ENCODE results near the gene EIPR1.
"Not testable (repeated sequence)": the region's sequence is repeated elsewhere in the genome, so short reads cannot be mapped to it uniquely, and the experiment has no call there.

The EIPR1 gene

DNA sequence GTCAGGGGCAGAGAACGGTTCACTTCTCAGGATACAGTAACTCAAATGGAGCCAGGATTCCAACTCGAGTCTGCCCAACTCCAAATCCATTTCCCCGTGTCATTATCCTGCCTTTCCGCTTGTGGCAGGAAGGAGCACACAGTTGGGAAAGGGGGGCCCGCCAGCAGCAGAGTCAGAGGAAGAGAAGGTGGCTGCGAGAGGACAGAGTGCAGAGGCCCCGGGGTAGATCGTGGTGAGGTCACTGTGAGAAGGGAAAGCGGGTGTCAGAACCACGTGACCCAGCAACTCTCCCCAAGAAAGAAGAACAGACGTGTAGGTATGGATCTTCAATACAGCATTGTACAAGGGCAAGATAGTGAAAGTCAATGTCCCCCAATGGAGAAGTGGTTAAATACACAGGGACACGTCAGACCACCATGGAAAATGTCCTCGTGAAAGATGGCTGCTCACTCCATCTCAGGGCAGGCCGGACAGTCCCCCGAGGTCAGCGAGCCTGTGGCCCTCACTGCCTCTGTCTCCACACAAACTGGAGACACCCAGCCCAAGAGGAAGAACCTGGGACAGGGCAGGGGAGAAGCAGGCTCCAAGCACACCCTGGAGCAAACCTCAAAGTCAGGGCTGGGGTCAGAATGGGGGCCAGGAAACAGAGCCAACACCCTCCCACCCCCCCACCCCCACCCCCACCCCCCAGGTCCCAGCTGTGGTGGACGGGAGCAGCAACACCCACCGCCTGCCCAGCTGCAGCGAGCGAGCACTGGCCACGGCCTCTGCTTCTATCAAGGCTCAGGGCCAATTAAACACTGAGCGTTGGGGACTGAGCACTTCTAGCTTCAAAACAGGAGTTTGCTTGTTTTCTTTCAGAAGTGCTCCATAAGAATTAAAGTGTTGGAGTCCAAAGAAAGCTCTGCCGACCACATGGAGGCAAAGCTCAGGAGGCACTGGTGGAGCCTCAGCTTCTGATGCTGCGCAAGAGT, 92.7 kb downstream of the EIPR1 start:
- H3K4me3 ChIP-seq (ENCODE audit: low read length) = no peak overlapping the region
- no peak for DNase-seq (ENCODE audit: low read depth)
- TF ChIP-seq, protein P1, sequence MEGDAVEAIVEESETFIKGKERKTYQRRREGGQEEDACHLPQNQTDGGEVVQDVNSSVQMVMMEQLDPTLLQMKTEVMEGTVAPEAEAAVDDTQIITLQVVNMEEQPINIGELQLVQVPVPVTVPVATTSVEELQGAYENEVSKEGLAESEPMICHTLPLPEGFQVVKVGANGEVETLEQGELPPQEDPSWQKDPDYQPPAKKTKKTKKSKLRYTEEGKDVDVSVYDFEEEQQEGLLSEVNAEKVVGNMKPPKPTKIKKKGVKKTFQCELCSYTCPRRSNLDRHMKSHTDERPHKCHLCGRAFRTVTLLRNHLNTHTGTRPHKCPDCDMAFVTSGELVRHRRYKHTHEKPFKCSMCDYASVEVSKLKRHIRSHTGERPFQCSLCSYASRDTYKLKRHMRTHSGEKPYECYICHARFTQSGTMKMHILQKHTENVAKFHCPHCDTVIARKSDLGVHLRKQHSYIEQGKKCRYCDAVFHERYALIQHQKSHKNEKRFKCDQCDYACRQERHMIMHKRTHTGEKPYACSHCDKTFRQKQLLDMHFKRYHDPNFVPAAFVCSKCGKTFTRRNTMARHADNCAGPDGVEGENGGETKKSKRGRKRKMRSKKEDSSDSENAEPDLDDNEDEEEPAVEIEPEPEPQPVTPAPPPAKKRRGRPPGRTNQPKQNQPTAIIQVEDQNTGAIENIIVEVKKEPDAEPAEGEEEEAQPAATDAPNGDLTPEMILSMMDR (conservative IDR thresholded peaks at IDR 0.05; ENCODE audit: low read length) = no peak

DNA sequence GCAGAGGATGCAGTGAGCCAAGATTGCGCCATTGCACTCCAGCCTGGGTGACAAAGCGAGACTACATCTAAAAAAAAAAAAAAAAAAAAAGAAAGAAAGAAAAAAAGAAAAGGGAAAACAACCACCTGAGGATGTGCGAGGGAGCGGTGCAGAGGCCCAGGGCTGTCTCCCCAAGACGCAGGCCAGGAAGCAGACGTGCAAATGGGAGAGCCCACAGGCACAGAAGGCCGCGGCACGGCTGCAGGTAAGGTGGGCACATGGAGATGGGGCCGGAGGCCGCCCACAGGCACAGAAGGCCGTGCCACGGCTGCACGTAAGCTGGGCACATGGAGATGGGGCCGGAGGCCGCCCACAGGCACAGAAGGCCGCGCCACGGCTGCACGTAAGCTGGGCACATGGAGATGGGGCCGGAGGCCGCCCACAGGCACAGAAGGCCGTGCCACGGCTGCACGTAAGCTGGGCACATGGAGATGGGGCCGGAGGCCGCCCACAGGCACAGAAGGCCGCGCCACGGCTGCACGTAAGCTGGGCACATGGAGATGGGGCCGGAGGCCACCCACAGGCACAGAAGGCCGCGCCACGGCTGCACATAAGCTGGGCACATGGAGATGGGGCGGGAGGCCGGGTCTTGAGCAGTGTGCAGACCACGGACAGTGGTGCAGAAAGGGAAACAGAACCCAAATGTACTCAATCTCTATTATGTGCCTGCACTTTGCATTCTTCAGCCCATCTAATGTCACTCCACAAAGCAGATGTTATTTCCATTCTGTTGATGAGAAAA, 93.6 kb downstream of the EIPR1 start:
- not testable (repeated sequence) for H3K4me3 ChIP-seq (ENCODE audit: low read length); DNase-seq (ENCODE audit: low read depth)

DNA sequence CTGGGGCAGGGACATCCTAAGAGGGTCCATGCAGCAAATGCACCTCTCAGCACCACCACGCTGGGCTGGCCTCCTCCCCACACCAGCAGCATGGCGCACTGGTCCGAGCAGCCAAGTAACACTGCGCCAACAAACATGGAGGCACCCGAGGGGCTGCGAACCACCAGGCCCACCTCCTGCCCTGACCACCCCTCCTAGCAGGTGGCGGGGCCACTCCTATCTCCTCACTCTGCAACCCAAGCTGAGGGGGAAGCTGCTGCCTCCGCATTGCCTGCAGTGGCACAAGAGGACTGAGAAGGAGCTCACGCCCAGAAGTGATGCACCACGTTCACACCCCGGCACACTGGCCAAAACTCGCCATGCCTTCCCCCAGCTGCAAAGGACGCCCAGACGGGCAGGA, 94.4 kb downstream of the EIPR1 start:
- TF ChIP-seq, protein P1 (conservative IDR thresholded peaks at IDR 0.05; ENCODE audit: low read length) = no peak
- DNase-seq (ENCODE audit: low read depth) = no peak
- H3K4me3 ChIP-seq (ENCODE audit: low read length) = no peak overlapping the region

DNA sequence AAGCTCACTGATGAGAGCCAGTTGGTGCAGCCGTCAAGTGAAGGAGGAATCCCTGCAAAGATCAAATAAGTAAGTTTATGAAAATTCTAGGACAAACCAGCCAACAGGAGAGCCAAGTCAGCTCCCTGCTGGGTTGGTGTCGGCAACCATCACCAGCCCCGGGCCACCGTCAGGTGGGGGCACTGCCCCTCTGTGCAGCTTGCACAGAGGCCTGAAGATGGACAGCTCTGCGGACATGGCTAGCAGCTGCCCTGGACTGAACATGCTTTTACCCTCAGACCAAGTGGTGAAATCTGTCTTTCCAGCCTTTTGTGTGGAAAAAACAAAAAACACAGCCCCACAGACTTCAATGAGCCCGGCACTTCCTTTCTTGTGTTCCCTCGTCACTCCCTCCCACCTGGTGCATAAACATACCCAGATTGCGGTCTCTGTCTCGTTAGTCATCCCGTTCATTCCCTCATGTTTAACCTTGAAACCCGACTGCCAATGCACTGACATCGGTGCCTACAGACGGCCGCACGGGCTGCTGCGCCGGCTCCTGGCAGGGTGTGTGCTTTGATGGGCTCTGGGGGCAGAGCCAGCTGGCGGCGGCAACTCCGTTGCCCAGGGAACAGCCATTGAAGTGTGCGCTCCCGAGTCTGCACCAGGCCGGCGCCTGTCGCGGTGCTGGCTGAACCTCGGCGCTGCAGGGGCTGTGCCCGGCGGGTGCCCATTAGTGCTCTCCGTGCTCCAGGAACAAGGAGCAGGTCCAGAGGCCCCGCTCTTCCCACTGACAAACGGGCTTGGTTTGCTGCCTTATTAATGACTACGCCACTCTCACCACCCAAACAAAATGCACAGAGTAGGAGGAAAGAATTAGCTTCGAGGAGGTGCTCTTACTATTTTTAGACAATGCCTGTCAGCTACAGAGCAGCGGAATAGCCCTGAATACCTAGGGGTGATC, 95.3 kb downstream of the EIPR1 start:
- TF ChIP-seq, protein P1 (conservative IDR thresholded peaks at IDR 0.05; ENCODE audit: low read length) = no peak
- peak; percentile 24 for DNase-seq (ENCODE audit: low read depth)
- H3K4me3 ChIP-seq (ENCODE audit: low read length) = no peak overlapping the region

DNA sequence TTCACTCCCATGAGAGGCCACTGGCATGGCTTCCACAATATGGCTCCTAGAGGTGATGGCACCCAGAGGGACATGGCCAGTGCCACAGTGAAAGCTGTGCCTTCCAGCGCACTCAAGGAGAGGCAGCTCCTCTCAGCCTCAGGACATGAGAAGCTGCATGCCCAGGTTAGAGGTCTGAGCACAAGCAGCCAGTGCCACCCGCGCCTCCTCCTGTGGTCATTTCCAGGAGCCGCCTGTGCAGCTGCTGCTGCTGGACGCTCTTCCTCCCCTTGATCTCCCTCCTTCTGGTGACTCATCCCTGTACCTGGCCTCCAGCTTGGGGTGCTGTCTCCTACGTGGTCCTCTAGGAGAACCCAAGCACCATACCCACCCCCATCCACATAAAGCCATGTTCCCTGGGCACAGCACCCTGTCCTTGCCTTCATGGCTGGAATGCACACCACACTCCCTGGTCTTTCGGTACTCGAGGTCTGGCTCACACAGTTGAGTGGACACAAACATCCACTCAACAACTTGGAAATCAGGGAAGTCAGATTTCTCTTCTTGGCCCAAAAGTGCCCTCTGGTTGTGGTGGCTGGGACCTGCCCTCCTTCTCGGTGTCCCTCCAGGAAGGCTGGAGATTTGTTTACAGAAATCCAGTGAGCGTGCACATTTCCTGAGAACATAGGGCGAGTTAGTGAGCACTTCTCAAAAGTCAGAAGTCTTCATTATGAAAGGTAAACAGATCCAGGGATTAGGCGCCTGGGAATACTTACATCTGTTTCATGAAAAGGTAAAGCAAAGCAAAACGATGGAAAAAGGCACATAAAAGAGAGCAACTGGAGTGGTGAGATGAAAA, 96.7 kb downstream of the EIPR1 start:
- DNase-seq (ENCODE audit: low read depth) = no peak
- no peak overlapping the region for H3K4me3 ChIP-seq (ENCODE audit: low read length)
- TF ChIP-seq, protein P1 (conservative IDR thresholded peaks at IDR 0.05; ENCODE audit: low read length) = no peak

DNA sequence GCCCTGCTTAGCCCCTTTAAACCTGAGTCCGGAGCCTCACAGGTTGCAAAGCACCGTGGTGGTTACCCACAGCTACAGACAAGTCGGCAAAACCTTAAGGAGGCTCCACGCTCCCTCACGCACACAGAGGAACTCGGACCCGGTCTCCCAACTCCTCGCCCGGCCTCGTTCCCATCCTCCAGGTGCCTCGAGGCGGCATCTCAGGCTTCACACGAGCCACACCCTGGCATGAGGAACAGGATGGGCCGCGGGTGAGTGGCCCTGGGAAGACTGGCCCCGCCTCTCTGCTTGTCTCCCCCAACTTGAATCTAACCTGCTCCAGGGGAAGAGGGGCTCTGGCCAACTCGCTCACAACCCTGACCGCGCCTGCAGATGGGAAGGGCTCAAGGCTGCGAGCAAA, 97.4 kb downstream of the EIPR1 start:
- no peak for DNase-seq (ENCODE audit: low read depth)
- H3K4me3 ChIP-seq (ENCODE audit: low read length) = no peak overlapping the region
- TF ChIP-seq, protein P1 (conservative IDR thresholded peaks at IDR 0.05; ENCODE audit: low read length) = no peak
